NCI-H446 (cell line): ENCODE measurements around the gene FAM3A.

Experiments
- DNase-seq, 2 experiments: peaks; one replicate each; lab custom pipeline; 2025; lab: John Stamatoyannopoulos, UW

Gene FAM3A

DNA sequence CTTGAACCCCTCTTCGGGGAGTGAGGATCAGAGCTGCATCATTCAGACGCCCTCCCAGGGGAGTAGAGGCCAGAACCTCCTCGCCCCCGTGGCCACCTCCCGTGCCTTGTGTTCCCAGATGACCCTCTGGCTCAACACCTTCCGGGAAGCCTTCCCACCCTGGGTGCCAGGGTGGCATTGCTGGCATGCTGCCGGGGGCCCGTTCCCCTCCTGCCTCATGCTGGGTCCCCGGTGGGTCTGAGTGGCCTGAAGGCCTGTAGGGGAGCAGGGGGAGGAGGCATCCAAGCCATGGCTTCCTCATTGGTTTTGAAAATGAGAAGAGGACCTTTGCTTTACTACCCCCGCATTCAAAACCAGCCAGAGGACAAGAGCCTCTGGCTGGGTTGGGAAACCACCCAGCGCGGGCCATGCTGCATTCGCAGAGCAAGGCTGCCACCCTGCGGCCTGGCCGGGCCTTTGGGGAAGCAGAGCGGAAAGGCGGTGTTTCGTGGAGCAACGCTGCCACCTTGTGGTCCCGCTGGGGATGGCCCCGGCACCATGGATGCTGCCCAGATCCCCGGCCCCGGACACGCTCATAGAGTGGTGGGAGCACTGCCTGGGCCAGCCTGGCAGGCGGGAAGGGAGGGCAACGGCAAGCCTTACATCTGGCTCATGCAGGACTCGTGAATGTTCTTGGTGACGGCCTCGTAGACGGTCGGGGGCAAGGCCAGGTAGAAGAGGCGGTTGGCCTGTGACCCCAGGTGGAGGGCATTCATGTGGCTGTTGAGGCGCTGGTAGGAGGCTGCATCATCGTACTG is 18.7 kb upstream of the FAM3A start:
- DNase-seq: peak; percentile 41 to 87

DNA sequence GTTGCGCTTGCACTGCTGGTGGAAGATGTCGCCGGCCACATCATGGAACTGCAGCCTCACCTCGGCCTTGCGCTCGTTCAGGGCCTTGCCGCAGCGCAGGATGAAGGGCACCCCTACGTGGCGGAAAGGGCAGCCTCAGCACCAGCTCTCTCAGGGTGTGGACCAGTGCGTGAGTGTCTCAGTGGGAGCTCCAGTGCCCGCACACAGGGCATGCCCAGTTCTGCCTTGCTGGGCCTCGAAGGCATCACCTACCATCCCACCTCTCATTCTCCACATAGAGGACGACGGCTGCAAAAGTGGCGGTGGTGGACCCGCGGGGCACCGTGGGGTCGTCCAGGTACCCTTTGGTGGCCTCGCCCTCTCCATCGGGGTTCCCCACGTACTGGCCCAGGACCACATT is 16.7 kb upstream of the FAM3A start:
- no peak for DNase-seq

DNA sequence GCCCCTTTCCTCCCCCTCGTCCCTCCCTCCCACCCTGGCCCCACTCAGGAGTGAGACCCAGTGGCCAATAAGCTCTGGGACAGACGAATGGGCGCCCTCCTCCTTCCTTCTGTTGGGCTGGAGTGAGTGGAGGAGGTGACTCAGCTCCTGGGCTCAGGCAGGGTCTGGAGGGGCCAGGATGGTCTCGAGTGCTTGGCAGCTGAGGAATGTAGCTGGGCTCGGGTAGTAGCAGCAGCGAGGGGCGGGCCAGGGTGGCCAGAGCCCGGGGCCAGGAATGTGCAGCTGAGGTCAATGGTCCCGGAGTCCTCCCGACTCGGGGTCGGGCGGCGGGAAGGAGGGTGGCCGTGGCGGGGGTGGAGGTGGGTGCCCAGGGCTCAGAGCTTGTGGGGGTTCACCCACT is 15.6 kb upstream of the FAM3A start:
- no peak for DNase-seq

DNA sequence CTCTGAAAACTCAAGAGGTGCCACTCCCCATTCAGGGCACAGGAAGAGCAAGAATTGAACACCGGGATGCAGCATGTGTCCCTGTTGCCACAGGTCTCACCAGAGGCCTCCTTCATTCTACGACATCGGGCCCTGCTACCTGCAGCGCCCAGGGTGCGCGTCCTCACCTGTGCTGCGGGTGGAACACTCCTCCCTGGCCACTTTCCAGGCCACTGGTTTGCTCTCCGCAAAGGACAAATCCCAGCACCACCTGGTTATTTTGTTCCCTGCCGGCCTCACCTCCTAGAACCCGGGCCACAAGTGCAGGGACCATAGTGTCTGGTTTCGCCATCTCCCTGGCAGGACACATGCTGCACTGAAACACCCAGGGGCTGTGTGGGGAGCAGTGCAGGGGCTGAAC is 14.3 kb upstream of the FAM3A start:
- no peak for DNase-seq

DNA sequence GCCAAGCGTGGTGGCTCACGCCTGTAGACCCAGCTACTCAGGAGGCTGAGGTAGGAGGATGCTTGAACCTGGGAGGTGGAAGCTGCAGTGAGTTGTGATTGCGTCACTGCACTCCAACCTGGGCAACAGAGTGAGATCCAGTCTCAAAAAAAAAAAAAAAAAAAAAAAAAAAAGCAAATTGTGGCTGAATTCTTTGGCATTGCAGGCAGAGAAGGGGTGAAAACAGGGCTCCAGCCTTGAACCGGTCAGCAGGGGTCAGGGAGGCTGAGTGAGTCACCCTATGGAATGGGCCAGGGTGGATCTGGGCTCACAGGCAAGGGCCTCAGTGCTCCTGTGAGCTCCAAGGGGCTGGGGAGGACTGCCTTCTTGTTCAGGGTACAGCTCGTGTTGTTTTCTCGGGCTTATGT is 13.2 kb upstream of the FAM3A start:
- no peak for DNase-seq

DNA sequence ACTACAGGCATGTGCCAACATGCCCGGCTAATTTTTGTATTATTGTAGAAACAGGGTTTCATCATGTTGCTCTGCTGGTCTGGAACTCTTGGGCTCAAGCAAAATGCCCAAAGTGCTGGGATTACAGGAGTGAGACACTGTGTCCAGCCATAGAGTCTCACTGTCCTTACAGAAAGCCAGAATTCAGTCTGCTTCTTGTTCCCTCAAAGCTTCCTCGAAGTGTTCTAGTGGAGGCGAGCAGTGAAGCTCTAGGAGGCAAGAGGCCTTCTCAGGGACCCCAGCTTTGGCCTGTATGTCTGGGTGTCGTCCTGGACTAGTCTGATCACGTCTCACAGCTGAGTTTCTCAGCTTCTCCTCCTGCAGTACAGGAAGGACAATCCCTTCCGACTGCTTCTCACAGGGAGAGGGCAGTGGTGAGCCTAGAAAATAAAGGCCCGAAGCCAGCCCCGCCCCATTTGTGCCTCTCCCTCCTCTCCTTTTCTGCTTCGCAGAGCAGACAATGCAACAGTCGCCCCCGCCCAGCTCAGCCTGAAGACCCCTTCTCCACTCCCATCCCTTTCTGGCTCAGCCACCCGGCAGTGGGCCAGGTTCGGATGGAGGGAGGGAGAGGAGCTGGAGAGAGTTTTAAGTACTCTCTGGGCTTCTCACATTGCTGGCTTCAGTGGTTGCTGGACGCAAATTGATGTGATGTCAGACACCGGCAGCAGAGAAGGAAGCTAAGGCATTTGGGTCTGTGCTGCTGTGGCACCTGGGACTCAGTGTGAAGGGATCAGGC is 11.1 kb upstream of the FAM3A start:
- DNase-seq: peak; percentile 53 to 68

DNA sequence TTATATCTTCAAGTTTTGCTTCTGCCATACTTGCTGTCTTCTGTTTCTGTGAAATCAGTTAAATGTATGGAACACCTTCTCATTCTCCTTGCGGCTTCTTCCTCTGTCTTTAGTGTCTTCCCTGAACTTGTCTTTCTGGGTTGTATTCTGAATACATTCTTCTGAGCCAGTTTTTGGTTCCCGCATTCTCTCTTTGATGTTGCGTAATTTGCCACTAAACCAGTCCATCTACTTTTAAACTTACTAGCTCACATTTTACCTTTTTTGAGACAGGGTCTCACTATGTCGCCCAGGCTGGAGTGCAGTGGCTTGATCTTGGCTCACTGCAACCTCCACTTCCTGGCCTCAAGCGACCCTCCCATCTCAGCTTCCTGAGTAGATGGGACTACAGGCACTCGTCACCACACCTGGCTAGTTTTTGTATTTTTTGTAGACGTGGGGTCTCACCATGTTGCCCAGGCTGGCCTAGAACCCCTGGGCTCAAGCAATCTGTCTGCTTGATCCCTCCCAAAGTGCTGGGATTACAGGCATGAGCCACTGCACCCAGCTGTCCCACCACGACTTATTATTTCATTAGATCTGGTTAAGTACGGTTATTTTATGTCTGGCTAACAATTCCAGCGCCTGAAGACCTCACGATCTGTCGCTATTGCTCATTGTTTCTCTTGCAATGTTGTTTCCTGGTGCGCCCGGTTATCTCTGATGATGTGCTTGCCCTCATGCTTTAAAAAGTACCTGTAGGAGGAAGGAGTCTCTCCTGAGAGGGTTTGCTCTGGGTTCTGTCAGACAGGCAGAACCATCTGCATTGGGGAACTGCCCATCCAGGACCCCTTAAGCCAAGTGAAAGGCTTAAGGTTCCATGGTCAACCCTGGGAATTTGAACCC is 9.8 kb upstream of the FAM3A start:
- DNase-seq: no peak

DNA sequence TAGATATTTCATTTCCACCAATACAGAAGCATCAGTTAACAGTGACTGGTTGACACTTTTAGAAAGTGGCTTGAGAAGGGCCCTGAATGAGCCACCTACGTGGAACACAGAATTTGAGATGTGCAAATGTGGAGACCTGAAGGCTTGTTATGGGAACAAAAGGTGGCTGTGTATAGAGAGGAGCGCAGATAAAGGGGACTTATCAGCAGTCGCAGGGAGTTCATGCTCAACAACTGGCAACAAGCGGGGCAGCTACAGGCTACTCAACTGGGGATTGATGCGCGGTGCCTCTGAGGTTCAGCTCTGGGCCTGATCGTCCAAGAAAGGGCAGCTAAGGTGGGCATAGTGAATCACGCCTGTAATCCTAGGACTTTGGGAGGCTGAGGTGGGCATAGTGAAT is 3.4 kb upstream of the FAM3A start:
- DNase-seq: no peak

DNA sequence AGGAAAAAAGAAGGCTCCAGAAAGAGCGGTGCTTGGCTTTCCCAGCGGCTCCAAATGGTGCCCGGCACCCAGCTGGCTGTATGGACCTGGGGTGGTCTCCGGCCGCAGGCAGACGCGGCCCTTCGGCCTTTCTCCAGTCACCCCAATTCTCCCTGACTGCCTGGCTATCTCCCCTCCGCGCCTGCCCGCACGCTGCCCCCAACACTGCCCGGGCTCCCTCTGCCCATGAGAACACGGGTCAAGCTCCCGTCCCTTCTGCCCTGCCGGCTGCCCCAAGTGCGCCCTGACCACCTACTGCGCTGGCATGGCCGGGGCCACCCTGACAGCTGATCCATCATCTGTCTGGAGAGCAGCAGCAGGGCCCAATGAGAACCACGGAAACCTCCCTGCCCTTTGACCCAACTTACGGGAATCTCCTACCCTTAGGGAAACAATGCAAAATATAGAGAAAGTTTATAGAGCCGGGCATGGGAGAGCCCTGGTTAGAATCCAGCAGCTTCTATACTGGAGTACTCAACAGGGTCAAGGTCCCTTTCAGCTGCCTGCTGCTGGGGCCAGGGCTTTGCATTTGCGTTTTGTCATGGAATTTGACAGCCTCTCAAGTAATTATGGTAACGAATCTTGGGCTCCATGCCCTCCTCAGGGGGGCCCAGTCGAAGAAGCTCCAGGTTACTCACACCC is 1.2 kb upstream of the FAM3A start:
- no peak for DNase-seq

DNA sequence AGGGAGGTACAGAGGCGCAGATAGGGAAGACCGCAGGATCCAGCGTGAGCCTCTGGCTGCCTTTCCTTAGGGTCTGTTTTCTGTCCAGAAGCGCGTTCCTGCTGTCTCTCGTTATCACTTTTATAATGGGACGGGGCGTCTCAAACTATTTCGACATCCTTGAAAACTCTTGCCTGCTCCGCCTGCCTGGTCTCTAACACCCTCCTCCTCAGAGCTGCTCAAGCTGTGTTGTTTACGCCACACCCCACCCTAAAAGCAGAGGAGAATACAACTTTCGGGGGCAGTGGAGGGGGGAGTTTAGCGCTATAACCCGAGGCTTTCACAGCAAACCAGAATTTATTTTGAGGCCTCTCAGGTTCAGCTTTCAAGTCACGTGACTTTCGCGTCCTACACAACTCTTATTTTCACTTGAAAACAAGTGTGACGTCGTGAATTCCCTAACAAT is 646 bp upstream of the FAM3A start:
- DNase-seq: no peak

DNA sequence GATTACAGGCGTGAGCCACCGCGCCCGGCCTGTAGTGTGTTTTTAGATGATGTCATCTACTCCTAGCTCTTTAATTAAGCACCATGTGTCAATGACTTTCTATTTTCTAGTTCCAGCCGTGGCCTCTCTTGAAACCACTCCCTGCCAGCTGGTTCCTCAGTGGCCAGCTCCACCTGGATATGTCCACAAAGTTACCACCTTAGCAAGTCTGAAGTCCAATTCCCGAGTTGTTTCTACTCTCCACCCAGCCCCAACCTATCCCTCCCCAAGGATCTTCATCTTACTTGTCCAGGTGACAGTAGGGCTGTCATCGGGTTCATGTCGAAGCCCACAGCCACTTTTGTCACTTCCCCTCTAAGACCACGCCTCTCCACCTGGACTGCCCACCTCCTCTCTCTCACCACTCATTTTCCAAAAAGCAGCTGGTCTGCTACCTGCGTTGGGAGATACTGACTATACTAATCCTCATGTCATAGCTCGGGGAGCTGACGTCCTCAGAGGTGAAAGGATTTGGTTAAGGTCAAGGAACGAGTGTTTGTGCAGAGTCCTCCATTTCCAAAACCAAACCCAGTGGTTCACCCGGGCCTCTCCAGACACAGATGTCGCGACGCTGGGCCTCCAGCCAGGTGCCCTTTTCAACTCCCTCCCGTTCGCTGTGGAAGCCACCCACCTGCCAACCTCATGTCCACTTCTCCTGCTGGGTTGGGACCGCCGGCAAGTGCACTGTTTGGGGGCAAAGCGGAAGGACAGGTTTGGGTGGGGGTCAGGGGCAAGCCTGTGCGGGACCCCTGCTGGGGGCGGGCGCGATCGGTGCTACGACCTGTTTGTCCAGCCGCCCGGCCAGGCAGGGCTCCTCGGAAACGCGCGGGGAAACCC is 704 bp downstream of the FAM3A start:
- no peak for DNase-seq

DNA sequence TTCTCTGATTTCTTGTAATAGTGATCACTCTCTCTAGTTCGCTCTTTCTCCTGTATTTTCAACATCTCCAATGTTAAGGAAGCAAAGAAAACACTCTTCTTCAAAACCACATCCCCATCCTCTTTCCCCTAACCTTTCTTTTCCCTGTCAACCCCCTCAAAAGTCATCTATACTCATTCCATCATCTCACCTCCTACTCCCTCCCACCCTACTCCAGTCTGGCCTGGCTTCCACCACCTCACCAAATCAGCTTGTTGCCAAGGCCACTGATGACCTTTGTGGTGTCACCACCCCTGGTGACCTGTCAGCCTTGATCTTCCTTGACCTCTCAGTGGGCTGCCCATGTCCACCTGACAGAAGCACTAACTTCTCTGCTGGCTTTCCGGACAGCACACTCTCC is 2.3 kb downstream of the FAM3A start:
- no peak for DNase-seq

DNA sequence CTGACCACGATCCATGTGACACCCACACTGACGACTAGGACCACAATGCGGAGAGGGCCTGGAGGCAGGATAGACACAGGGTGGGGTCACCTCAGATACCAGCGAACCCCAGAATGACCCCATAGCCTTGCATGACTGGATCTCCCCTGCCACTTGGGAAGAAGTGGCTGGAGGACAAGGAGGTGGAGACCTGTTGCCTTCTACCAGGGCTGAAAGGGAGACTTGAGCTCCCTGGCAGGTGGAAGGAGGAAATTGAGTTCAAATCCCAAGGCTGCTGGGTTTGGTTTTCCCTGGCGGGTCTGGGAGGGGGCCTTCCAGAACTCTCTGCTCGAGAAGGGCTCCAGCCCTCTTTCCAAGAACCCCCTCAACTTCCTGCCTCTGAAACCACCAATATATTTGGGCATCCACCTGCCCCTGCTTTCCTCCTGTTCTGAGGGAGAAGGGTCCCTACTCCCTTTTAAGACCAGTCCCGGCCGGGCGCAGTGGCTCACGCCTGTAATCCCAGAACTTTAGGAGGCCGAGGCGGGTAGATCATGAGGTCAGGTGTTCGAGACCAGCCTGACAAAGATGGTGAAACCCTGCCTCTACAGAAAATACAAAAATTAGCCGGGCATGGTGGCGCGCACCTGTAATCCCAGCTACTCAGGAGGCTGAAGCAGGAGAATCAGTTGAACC is 3.0 kb downstream of the FAM3A start:
- DNase-seq: no peak

DNA sequence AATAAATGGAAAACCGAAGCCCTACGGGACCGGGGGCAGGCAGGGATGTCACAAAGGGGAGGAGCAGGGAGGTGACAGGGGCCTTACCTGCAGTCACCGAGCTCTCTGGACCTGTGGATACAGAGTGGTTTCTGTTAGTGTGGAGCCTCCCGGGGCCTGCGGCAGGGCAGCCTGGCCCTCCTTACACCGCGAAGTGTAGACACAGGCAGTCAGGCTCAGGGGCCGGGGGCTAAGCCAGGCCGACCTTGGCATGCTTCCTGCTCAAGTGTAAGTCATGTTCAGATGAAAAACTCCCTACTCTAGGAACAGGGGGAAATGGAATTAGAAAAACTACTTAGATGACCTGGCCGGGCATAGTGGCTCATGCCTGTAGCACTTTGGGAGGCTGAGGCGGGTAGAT is 4.3 kb downstream of the FAM3A start:
- no peak for DNase-seq

DNA sequence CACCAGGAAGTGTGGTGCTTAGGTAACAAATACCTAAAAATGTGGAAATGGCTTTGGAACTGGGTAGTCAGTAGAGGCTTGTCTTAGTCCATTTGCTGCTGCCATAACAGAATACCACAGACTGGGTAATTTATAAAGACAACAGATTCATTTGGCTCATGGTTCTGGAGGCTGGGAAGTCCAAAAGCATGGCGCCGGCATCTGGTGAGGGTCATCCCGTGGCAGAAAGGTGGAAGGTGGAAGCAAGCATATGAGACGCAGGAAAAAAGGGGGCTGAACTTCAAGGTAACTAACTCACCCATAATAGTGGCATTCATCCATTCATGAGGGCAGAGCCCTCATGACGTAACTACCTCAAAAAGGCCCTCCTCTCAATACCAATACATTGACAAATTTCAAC is 6.6 kb downstream of the FAM3A start:
- no peak for DNase-seq

DNA sequence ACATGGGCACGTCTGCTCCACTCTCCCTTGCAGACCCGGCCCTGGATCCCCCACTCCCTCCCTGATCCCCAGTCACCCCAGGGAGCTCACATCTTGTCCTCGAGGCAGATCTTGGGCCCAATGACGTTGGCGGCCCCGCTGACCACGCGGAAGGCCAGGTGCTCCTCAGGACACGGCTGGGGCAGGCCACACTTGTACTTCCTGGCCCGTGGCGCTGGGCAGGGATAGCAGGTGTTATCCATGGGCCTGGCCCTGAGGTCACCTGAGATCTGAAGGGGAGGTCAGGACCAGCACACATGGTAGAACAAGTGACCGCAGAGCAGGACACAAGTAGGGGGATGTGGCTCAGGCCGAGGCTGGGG is 7.7 kb downstream of the FAM3A start:
- DNase-seq: no peak

DNA sequence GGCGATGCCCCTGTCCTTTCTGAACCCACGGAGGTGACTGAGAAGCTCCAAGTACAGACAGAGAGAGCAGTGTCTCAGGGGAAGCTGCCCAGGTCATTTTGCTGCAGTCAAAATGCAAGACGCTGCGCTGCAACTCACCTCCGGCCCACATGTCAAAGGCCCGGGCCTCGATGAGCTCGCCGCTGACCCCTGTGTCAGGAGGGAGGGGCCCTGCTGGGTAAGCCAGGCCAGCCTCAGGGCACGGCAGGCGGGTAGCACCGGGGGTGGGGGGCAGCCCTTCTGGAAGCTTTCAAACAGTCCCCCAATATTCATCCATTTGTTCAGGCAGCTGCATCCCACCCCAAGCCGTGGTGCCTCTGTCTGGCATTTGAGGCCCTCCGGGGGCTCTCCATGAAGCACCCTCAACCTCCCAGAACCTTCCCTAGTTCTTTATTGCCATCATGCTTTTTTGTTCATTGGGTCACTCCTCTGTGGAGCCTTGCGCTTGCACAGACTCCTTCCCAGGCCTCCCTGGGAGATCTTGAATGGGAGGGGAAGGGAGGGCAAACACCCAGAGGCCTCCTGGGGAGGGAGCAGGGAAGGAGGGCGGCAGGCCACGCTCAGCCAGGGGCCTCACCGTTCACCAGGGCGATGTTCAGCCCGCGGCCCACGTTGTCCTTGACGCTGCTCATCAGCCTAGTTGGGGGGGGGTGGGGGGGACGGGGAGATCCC is 8.2 kb downstream of the FAM3A start:
- DNase-seq: no peak

DNA sequence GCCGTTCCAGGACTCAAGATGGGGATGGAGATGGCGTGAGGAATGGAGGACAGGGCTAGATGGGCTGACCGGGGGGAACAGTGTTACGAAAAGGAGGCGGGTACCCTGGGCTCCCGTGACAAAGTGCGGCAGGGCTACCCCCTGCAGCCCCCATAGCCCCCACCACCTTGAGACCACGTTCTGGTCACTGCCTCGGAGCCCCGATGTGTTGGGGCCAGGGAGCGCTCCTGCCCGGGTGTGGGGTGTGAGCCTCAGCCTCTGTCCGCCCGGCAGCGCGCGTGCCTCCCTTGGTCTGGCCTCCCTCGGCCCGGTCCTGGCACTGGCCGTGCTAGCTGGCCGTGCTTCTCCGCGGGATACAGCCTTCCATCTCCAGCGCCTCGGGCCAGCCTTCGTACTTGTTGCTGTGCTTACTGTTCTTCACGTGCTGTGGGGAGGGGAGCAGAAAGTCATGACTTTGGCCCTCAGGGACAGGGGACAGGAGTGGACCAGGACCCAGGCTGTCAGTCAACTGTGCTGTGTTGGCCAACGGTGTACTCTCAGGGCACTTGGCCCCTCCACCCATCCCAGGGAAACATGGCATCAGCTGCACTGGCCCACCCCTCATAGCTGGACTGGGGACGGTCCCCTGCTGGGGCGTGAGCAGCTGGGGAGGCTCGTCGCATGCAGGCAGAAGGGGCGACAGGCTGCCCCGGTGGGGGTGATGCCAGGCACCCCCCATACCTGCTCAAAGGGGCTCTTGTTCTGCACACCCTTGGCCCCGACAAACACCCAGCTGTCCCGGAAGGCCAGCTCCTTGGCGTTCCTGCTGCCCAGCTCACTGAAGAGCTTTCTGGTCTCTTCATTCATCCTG is 9.3 kb downstream of the FAM3A start:
- no peak for DNase-seq

DNA sequence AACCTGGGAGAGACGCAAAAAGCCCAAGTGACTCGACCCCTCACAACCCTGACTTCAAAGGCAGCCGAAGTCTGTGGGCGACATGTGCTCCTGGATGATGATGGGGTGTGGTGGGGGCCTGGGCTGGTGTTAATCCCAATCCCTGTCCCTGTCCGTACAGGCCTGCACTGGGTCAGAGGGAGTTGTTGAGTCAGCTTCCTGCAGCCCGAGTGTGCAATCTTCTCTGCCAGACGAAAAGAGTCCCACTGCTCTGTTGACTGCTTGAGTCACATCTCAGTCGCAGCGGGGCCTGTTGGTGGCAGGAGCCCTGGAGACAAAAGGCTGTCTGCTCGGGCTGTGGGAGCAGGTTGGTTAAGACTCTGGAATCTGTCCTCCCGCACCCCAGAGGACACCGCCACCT is 10.3 kb downstream of the FAM3A start:
- DNase-seq: no peak
